IMR-90 (cell line): ENCODE measurements around the gene BMERB1. TPM values are rescaled to one million over a fixed set of nuclear protein-coding genes. Genes with fewer than 3 reads are reported as not detected.

Experiments
- ATAC-seq: fragments of 200-7000 bp; cut with Tn5 transposase; 2 replicates; pipeline ENCODE4 v1.9.1; 2020; ENCODE audit warnings: low read depth, mild to moderate bottlenecking, moderate library complexity
- BruUV-seq: library from RNA; stranded (reverse); fragments of 400-500 nt; replicated peaks from 2 replicates; lab custom pipeline; 2021; lab: Mats Ljungman, UMichigan
- CTCF ChIA-PET: fragments of 300-600 bp; formaldehyde crosslinking; extraction: SDS; loops from one replicate; lab custom pipeline; 2021; ENCODE audit warnings: antibody characterized with exemption; lab: Yijun Ruan, JAX
- POLR2A ChIA-PET: fragments of 300-600 bp; sonication (Branson Sonifier 250); formaldehyde crosslinking; loops from one replicate; lab custom pipeline; 2022; ENCODE audit warnings: antibody characterized with exemption; ENCODE audit not compliant: unreplicated experiment; lab: Charles Lee
- DNase-seq: peaks from one replicate; pipeline ENCODE4 v3.0.0; 2013
- H2AFZ ChIP-seq: replicated peaks from 2 replicates; pipeline ENCODE3; 2013; ENCODE audit warnings: low read length, mild to moderate bottlenecking; ENCODE audit not compliant: poor library complexity
- H2AK5ac ChIP-seq: 2 replicates; pipeline ENCODE4 v1.6.1; 2013; ENCODE audit warnings: low read depth, low read length, inconsistent platforms
- H2AK9ac ChIP-seq: replicated peaks from 2 replicates; pipeline ENCODE3; 2013; ENCODE audit warnings: mild to moderate bottlenecking, low read depth, low read length, moderate library complexity; ENCODE audit not compliant: poor library complexity
- H2BK120ac ChIP-seq: 2 replicates; pipeline ENCODE4 v1.6.1; 2013; ENCODE audit warnings: low read depth, low read length, inconsistent platforms
- H2BK15ac ChIP-seq: 3 replicates; pipeline ENCODE4 v1.6.1; 2013; ENCODE audit warnings: low read depth, low read length, inconsistent platforms
- H2BK20ac ChIP-seq: 2 replicates; pipeline ENCODE4 v1.6.1; 2013; ENCODE audit warnings: low read depth, mild to moderate bottlenecking, inconsistent platforms, low read length, moderate library complexity
- H2BK5ac ChIP-seq: 2 replicates; pipeline ENCODE4 v1.6.1; 2013; ENCODE audit warnings: mild to moderate bottlenecking, low read depth, low read length, inconsistent platforms; ENCODE audit not compliant: poor library complexity, severe bottlenecking
- H3K14ac ChIP-seq: replicated peaks from 2 replicates; pipeline ENCODE4 v1.6.1; 2013; ENCODE audit warnings: low read depth, low read length, inconsistent platforms
- H3K18ac ChIP-seq: 2 replicates; pipeline ENCODE4 v1.6.1; 2013; ENCODE audit warnings: low read depth, low read length, control low read depth
- H3K23ac ChIP-seq: 2 replicates; pipeline ENCODE4 v1.6.1; 2013; ENCODE audit warnings: low read depth, low read length, inconsistent platforms
- H3K27ac ChIP-seq: 2 replicates; pipeline ENCODE4 v1.5.1; 2013; ENCODE audit warnings: mild to moderate bottlenecking, control low read depth, low read length; ENCODE audit not compliant: insufficient read depth
- H3K27me3 ChIP-seq: 2 replicates; pipeline ENCODE4 v1.6.1; 2013; ENCODE audit warnings: low read length; ENCODE audit not compliant: control insufficient read depth, insufficient read depth
- H3K36me3 ChIP-seq: 2 replicates; pipeline ENCODE4 v1.6.1; 2013; ENCODE audit warnings: low read length, mixed read lengths; ENCODE audit not compliant: control insufficient read depth, insufficient read depth
- H3K4ac ChIP-seq: 2 replicates; pipeline ENCODE4 v1.6.1; 2013; ENCODE audit warnings: low read depth, low read length, inconsistent platforms
- H3K4me1 ChIP-seq: 2 replicates; pipeline ENCODE4 v1.6.1; 2013; ENCODE audit warnings: low read length, mixed read lengths; ENCODE audit not compliant: control insufficient read depth, insufficient read depth
- H3K4me2 ChIP-seq: 2 replicates; pipeline ENCODE4 v1.6.1; 2013; ENCODE audit warnings: low read depth, mild to moderate bottlenecking, control low read depth, low read length, moderate library complexity
- H3K4me3 ChIP-seq: 2 replicates; pipeline ENCODE4 v1.5.1; 2013; ENCODE audit warnings: low read depth, mild to moderate bottlenecking, control low read depth, low read length, moderate library complexity; ENCODE audit not compliant: insufficient read depth
- H3K56ac ChIP-seq: 2 replicates; pipeline ENCODE4 v1.6.1; 2013; ENCODE audit warnings: low read length, inconsistent platforms; ENCODE audit not compliant: insufficient read depth; ENCODE audit errors: extremely low read depth
- H3K79me1 ChIP-seq, 2 experiments: 2 replicates each; pipeline ENCODE4 v1.6.1; 2013; ENCODE audit warnings: low read length in 2 of 2, inconsistent platforms in 1 of 2, low read depth in 1 of 2
- H3K9ac ChIP-seq: 2 replicates; pipeline ENCODE4 v1.6.1; 2013; ENCODE audit warnings: low read depth, low read length, control low read depth
- H3K9me1 ChIP-seq: 2 replicates; pipeline ENCODE4 v1.6.1; 2013; ENCODE audit warnings: low read length, inconsistent platforms; ENCODE audit not compliant: insufficient read depth
- H3K9me3 ChIP-seq: 2 replicates; pipeline ENCODE4 v1.6.1; 2013; ENCODE audit warnings: low read length; ENCODE audit not compliant: control insufficient read depth, insufficient read depth
- H4K20me1 ChIP-seq: 2 replicates; pipeline ENCODE4 v1.6.1; 2013; ENCODE audit warnings: low read length, inconsistent platforms; ENCODE audit not compliant: insufficient read depth
- H4K5ac ChIP-seq: 2 replicates; pipeline ENCODE4 v1.6.1; 2013; ENCODE audit warnings: mild to moderate bottlenecking, low read depth, low read length, control low read depth
- H4K8ac ChIP-seq, 2 experiments: 2 replicates each; pipeline ENCODE4 v1.6.1; 2013; ENCODE audit warnings: low read depth in 2 of 2, low read length in 2 of 2, control low read depth in 1 of 2, inconsistent platforms in 1 of 2
- H4K91ac ChIP-seq: 2 replicates; pipeline ENCODE4 v1.6.1; 2013; ENCODE audit warnings: low read depth, low read length, inconsistent platforms; ENCODE audit not compliant: insufficient read depth
- BHLHE40 ChIP-seq: fragments of 150-350 bp; IDR thresholded peaks from 2 replicates; pipeline ENCODE4 v1.6.1; 2016; ENCODE audit warnings: mild to moderate bottlenecking, low read depth, low read length
- CEBPB ChIP-seq: IDR thresholded peaks from 2 replicates; pipeline ENCODE4 v1.6.1; 2012; ENCODE audit warnings: low read depth, low read length, improper control_type of control experiment
- CHD1 ChIP-seq: IDR thresholded peaks from 2 replicates; pipeline ENCODE4 v1.6.1; 2012; ENCODE audit warnings: low read depth, low read length, improper control_type of control experiment
- CTCF ChIP-seq: conservative IDR thresholded peaks from 2 replicates; pipeline ENCODE4 v1.5.1; 2012; ENCODE audit warnings: mild to moderate bottlenecking, low read depth, low read length, improper control_type of control experiment
- ELK1 ChIP-seq: fragments of 150-350 bp; IDR thresholded peaks from 2 replicates; pipeline ENCODE4 v1.6.1; 2016; ENCODE audit warnings: low read depth, mild to moderate bottlenecking, low read length, moderate library complexity, borderline replicate concordance
- FOS ChIP-seq: fragments of 150-350 bp; IDR thresholded peaks from 2 replicates; pipeline ENCODE4 v1.6.1; 2016; ENCODE audit warnings: low read depth, low read length
- MAFK ChIP-seq: IDR thresholded peaks from 2 replicates; pipeline ENCODE4 v1.6.1; 2012; ENCODE audit warnings: low read depth, low read length, improper control_type of control experiment
- MAZ ChIP-seq: IDR thresholded peaks from 2 replicates; pipeline ENCODE4 v1.6.1; 2012; ENCODE audit warnings: low read depth, mild to moderate bottlenecking, low read length, improper control_type of control experiment, moderate library complexity, borderline replicate concordance
- MXI1 ChIP-seq: IDR thresholded peaks from 2 replicates; pipeline ENCODE4 v1.6.1; 2012; ENCODE audit warnings: low read depth, mild to moderate bottlenecking, low read length, moderate library complexity, borderline replicate concordance
- NFE2L2 ChIP-seq: fragments of 150-350 bp; IDR thresholded peaks from 2 replicates; pipeline ENCODE4 v1.6.1; 2016; ENCODE audit warnings: low read depth, mild to moderate bottlenecking, low read length
- POLR2A ChIP-seq: IDR thresholded peaks from 2 replicates; pipeline ENCODE4 v1.6.1; 2012; ENCODE audit warnings: mild to moderate bottlenecking, low read depth, low read length
- RAD21 ChIP-seq: IDR thresholded peaks from 2 replicates; pipeline ENCODE4 v1.6.1; 2012; ENCODE audit warnings: low read length, improper control_type of control experiment
- RCOR1 ChIP-seq: IDR thresholded peaks from 2 replicates; pipeline ENCODE4 v1.6.1; 2012; ENCODE audit warnings: mild to moderate bottlenecking, low read length, improper control_type of control experiment; ENCODE audit not compliant: insufficient replicate concordance
- RFX5 ChIP-seq: IDR thresholded peaks from 2 replicates; pipeline ENCODE4 v1.8.0; 2012; ENCODE audit warnings: low read depth, mild to moderate bottlenecking, low read length, moderate library complexity
- SMC3 ChIP-seq: fragments of 150-350 bp; IDR thresholded peaks from 2 replicates; pipeline ENCODE4 v1.6.1; 2016; ENCODE audit warnings: low read depth, mild to moderate bottlenecking, antibody characterized with exemption, low read length, moderate library complexity
- WGBS, 2 experiments: methylation state at CpG; one replicate each; pipeline versions ENCODE4 v1.1.5 to v1.1.7; 2013; ENCODE audit warnings: missing lambda C conversion rate in 2 of 2; ENCODE audit not compliant: insufficient read length in 1 of 2; ENCODE audit errors: extremely low coverage in 2 of 2; 5-methylcytosine and 5-hydroxymethylcytosine counted together
- dilution Hi-C: fragments of 300-500 bp; cut with HindIII; formaldehyde crosslinking; loops from one replicate; pipeline ENCODE4 v1.14.3; 2018; ENCODE audit warnings: low sequenced_read_pairs; ENCODE audit not compliant: unreplicated experiment
- in situ Hi-C: fragments of 300-500 bp; cut with MboI; formaldehyde crosslinking; loops from 3 replicates; pipeline ENCODE4 v1.14.3; 2019; ENCODE audit warnings: low sequenced_read_pairs, inconsistent platforms, mixed read lengths
- intact Hi-C: fragments of 100-400 bp; cut with micrococcal nuclease; formaldehyde crosslinking; loops from 2 replicates; pipeline ENCODE4 v1.10.0; 2022
- polyA plus RNA-seq, 3 experiments: library from polyadenylated mRNA; depleted of rRNA; stranded (reverse); fragments of >200 nt; gene quantifications; 2 replicates each; pipeline ENCODE4 v1.2.3, GENCODE V29; 2012; ENCODE audit warnings: low replicate concordance in 1 of 3
- total RNA-seq: library from RNA; depleted of rRNA; stranded (reverse); fragments of >200 nt; gene quantifications from 2 replicates; pipeline ENCODE4 v1.2.3, GENCODE V29; 2012
- TF ChIP-seq, protein P1 (sequence below): fragments of 150-350 bp; IDR thresholded peaks from 2 replicates; pipeline ENCODE4 v1.6.1; 2017; ENCODE audit warnings: mild to moderate bottlenecking, antibody characterized with exemption, low read length, low read depth

Gene BMERB1
- total and polyA plus RNA-seq, 2 of the 4 experiments (the other 2 are of a cell fraction) = 22.6 to 32.9 TPM

DNA sequence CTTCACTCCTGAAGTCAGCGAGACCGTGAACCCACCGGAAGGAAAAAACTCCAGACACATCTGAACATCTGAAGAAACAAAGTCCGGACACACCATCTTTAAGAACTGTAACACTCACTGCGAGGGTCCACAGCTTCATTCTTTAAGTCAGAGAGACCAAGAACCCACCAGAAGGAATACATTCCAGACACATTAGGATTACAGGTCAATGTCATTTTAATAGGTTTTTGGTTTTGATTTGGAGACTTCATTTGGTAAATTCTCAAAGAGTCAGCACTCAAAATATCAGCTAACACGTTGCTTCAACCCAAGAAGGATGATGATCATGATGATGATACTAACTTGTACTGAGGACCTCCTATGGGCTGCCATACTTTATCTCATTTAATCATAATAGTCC is 7.6 kb upstream of the BMERB1 start:
- no peak overlapping the region for H3K56ac ChIP-seq
- H2AFZ ChIP-seq = no peak overlapping the region
- H3K4me1 ChIP-seq = no peaks in the 10 kb centered on the region
- H2BK20ac ChIP-seq = no peak overlapping the region
- dilution Hi-C loops (no loop called here), intact Hi-C loops (loop anchor here (2.0 to 10.0 kb wide), 4 partner anchors 81 to 771 kb away; no protein-coding TSS in a partner anchor), in situ Hi-C loops (loop anchor here (10.0 kb wide), 1 partner anchor 128 kb away; no protein-coding TSS in a partner anchor)
- H4K5ac ChIP-seq = no peak overlapping the region
- no peak overlapping the region for H3K14ac ChIP-seq
- no peaks in the 10 kb centered on the region for H3K36me3 ChIP-seq
- H4K20me1 ChIP-seq = no peaks in the 10 kb centered on the region
- no peak overlapping the region for H2BK120ac ChIP-seq
- H3K79me1 ChIP-seq = no peaks in the 10 kb centered on the region
- WGBS, 2 experiments = no CpG with 5 or more reads among the region's 6 CpGs
- no peak overlapping the region for H3K9ac ChIP-seq
- no peak overlapping the region for H2BK5ac ChIP-seq
- CTCF ChIA-PET = interaction anchor here (2.1 kb wide), 1 partner anchor 120 kb away, joined by 7 read pairs; no protein-coding TSS in a partner anchor
- no peaks in the 10 kb centered on the region for H3K9me1 ChIP-seq
- H3K4ac ChIP-seq = no peak overlapping the region
- no peak for ATAC-seq
- no peak overlapping the region for H3K23ac ChIP-seq
- no peak overlapping the region for H3K27ac ChIP-seq
- no peak for TF ChIP-seq RFX5
- TF ChIP-seq POLR2A = no peak
- TF ChIP-seq CHD1 = no peak
- TF ChIP-seq MAFK = no peak
- TF ChIP-seq NFE2L2 = no peak
- no peak for TF ChIP-seq BHLHE40
- no peak for TF ChIP-seq RAD21
- no peak for TF ChIP-seq CEBPB
- no peak for TF ChIP-seq ELK1
- TF ChIP-seq RCOR1 = no peak
- TF ChIP-seq, protein P1, sequence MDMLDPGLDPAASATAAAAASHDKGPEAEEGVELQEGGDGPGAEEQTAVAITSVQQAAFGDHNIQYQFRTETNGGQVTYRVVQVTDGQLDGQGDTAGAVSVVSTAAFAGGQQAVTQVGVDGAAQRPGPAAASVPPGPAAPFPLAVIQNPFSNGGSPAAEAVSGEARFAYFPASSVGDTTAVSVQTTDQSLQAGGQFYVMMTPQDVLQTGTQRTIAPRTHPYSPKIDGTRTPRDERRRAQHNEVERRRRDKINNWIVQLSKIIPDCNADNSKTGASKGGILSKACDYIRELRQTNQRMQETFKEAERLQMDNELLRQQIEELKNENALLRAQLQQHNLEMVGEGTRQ = no peak
- TF ChIP-seq FOS = no peak
- TF ChIP-seq MAZ = no peak
- TF ChIP-seq CTCF = no peak
- TF ChIP-seq MXI1 = no peak
- TF ChIP-seq SMC3 = no peak
- H2AK9ac ChIP-seq = no peak overlapping the region
- no peak overlapping the region for H3K18ac ChIP-seq
- POLR2A ChIA-PET = no interaction called here
- DNase-seq = no peak
- H3K4me2 ChIP-seq = no peak overlapping the region
- BruUV-seq = no TSS peak
- H3K9me3 ChIP-seq = no peaks in the 10 kb centered on the region
- no peak overlapping the region for H2BK15ac ChIP-seq
- no peak overlapping the region for H4K8ac ChIP-seq
- H3K27me3 ChIP-seq = no peaks in the 10 kb centered on the region; the same call in 1 of the 2 replicates
- no peak overlapping the region for H2AK5ac ChIP-seq
- no peak overlapping the region for H3K4me3 ChIP-seq
- no peak overlapping the region for H4K91ac ChIP-seq
